Measurements from ENCODE around the gene ZBTB20.

GRCh38 chr3:114299421-114299820 is 847.7 kb downstream of the ZBTB20 start:
- peak; percentile 20 for TF ChIP-seq CTCF (IDR thresholded peaks at IDR 0.05; ENCODE audit: low read depth, low read length, missing input control)
- no peak for TF ChIP-seq YY1 (IDR thresholded peaks at IDR 0.05)
- no peak for TF ChIP-seq REST (IDR thresholded peaks at IDR 0.05)
- no peak for TF ChIP-seq JUND (IDR thresholded peaks at IDR 0.05)
- no peak for TF ChIP-seq EGR1 (IDR thresholded peaks at IDR 0.05; ENCODE audit: low read depth in 2 of 2)
- TF ChIP-seq RAD21 (IDR thresholded peaks at IDR 0.05) = peak; percentile 24 to 54
- no peak for TF ChIP-seq FOXA1 (IDR thresholded peaks at IDR 0.05)
- TF ChIP-seq MAX (IDR thresholded peaks at IDR 0.05) = no peak

Data from liver (tissue), 3 donors.